Testis (tissue), 2 donors: ENCODE results near the gene MGAT4C.

Experiments used
- CTCF ChIP-seq, 3 experiments: fragments of 450-650 bp in 2 of 3; fragments of 200-600 bp in 1 of 3; sonication (generic) in 1 of 3; IDR thresholded peaks; one replicate each; pipeline ENCODE4 v1.5.1; 2016 to 2019; ENCODE audit warnings: antibody characterized with exemption in 3 of 3, mild to moderate bottlenecking in 2 of 3, moderate library complexity in 1 of 3
- POLR2A ChIP-seq: fragments of 450-650 bp; IDR thresholded peaks from one replicate; pipeline ENCODE4 v1.6.1; 2017; ENCODE audit warnings: antibody characterized with exemption, mild to moderate bottlenecking, moderate library complexity

DNA sequence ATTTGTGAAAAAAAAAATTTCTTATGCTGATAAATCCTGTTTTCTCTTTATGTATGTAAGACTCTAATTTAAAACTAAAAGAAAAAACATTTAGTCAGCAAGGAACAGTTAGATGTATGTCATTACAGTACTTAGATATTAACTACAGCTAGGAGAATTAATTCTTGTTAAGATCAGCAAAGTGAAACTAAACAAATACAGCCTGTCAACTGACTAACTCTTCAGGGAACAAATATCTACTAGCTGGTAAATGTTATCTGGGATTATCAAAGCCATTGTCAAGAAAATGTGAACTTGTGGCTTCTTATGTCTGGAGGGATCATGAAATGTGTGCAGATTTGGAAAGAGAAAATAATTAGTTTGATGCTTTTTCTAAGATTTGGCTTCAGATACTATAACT is 27.5 kb downstream of the MGAT4C start:
- TF ChIP-seq CTCF (IDR thresholded peaks at IDR 0.05) (no peak), POLR2A (no peak)
